ENCODE measurements around the gene NMNAT1. TPM values are rescaled to one million over a fixed set of nuclear protein-coding genes. Genes with fewer than 3 reads are reported as not detected.

The NMNAT1 gene
- total RNA-seq, 2 donors from 2014 or later: 4.6 to 4.7 TPM

GRCh38 chr1:9957726-9958125 is 14.5 kb downstream of the NMNAT1 start:
- no peak for DNase-seq (ENCODE audit: low spot score)
- no peaks in the 10 kb centered on the region for H3K27me3 ChIP-seq (replicated peaks; ENCODE audit: insufficient read depth)
- no peaks in the 10 kb centered on the region for H3K36me3 ChIP-seq
- no peak for TF ChIP-seq CTCF (IDR thresholded peaks at IDR 0.05)
- H3K9me3 ChIP-seq: no peaks in the 10 kb centered on the region
- no peak for ATAC-seq (ENCODE audit: insufficient number of reproducible peaks, low FRiP score, low read depth)
- peaks cover 0 to 15% of the 10 kb centered on the region in 2 donors for H3K4me1 ChIP-seq (ENCODE audit: control insufficient read depth in 1 of 2, low read depth in 2 of 2)
- H3K4me3 ChIP-seq: no peak overlapping the region
- H3K27ac ChIP-seq: no peak overlapping the region

- ATAC-seq (ENCODE audit: insufficient number of reproducible peaks, low FRiP score, low read depth): no peak
- DNase-seq (ENCODE audit: low spot score): no peak
- no peaks in the 10 kb centered on the region for H3K27me3 ChIP-seq (replicated peaks; ENCODE audit: insufficient read depth)
- no peak overlapping the region for H3K27ac ChIP-seq
- no peaks in the 10 kb centered on the region for H3K36me3 ChIP-seq
- H3K4me1 ChIP-seq (ENCODE audit: control insufficient read depth in 1 of 2, low read depth in 2 of 2): peaks cover 0 to 15% of the 10 kb centered on the region in 2 donors
- TF ChIP-seq CTCF (IDR thresholded peaks at IDR 0.05): no peak
- H3K4me3 ChIP-seq: no peak overlapping the region
- no peaks in the 10 kb centered on the region for H3K9me3 ChIP-seq
These were observed 16.7 kb downstream of the NMNAT1 start for GRCh38 chr1:9960011-9960410.

- H3K27ac ChIP-seq: no peak overlapping the region
- ATAC-seq (ENCODE audit: insufficient number of reproducible peaks, low FRiP score, low read depth) (no peak), DNase-seq (ENCODE audit: low spot score) (no peak)
- peaks cover 0 to 15% of the 10 kb centered on the region in 2 donors for H3K4me1 ChIP-seq (ENCODE audit: control insufficient read depth in 1 of 2, low read depth in 2 of 2)
- no peak overlapping the region for H3K4me3 ChIP-seq
- no peaks in the 10 kb centered on the region for H3K9me3 ChIP-seq
- H3K27me3 ChIP-seq (replicated peaks; ENCODE audit: insufficient read depth): no peaks in the 10 kb centered on the region
- H3K36me3 ChIP-seq: no peaks in the 10 kb centered on the region
- TF ChIP-seq CTCF (IDR thresholded peaks at IDR 0.05): no peak
These were observed 17.7 kb downstream of the NMNAT1 start for GRCh38 chr1:9960706-9961562.

GRCh38 chr1:9984253-9984652 is 41.0 kb downstream of the NMNAT1 start:
- H3K36me3 ChIP-seq: peaks cover 12% of the 10 kb centered on the region
- no peaks in the 10 kb centered on the region for H3K4me1 ChIP-seq (ENCODE audit: control insufficient read depth in 1 of 2, low read depth in 2 of 2)
- no peak overlapping the region for H3K27ac ChIP-seq
- TF ChIP-seq CTCF (IDR thresholded peaks at IDR 0.05): no peak
- no peak for ATAC-seq (ENCODE audit: insufficient number of reproducible peaks, low FRiP score, low read depth)
- no peaks in the 10 kb centered on the region for H3K27me3 ChIP-seq (replicated peaks; ENCODE audit: insufficient read depth)
- no peaks in the 10 kb centered on the region for H3K9me3 ChIP-seq
- no peak overlapping the region for H3K4me3 ChIP-seq
- DNase-seq (ENCODE audit: low spot score): no peak

GRCh38 chr1:9985001-9985400 is 41.7 kb downstream of the NMNAT1 start:
- H3K4me1 ChIP-seq (ENCODE audit: control insufficient read depth in 1 of 2, low read depth in 2 of 2): no peaks in the 10 kb centered on the region
- H3K9me3 ChIP-seq: no peaks in the 10 kb centered on the region
- no peaks in the 10 kb centered on the region for H3K27me3 ChIP-seq (replicated peaks; ENCODE audit: insufficient read depth)
- ATAC-seq (ENCODE audit: insufficient number of reproducible peaks, low FRiP score, low read depth) (no peak), DNase-seq (ENCODE audit: low spot score) (no peak)
- no peak for TF ChIP-seq CTCF (IDR thresholded peaks at IDR 0.05)
- no peak overlapping the region for H3K4me3 ChIP-seq
- H3K27ac ChIP-seq: no peak overlapping the region
- H3K36me3 ChIP-seq: peaks cover 12% of the 10 kb centered on the region
